ENCODE results near the gene QRICH2.
"Not testable (repeated sequence)": the region's sequence is repeated elsewhere in the genome, so short reads cannot be mapped to it uniquely, and the experiment has no call there.

The QRICH2 gene

DNA sequence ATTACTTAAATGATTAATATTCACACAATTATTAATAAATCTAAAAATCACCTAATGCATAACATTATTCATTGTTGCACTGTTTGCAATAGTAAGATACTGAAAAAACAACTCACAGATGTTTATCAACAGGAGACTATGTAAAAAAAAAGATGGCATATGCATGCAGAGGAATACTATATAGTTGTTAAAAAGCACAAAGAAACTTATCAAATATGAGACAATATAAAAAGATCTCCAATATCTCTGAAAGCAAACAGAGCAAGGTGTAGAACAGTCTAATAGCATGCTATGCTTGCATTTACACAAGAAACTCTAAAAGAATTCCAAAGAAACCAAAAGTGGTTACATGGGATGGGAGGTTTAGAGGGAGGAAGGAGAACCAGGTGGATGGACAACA lies 71.5 kb downstream of the QRICH2 start:
- Histone ChIP-seq H2BK5ac (ENCODE audit: low read length) (no peak overlapping the region), H3K27ac (ENCODE audit: low read depth, low read length) (no peak overlapping the region), H4K8ac (ENCODE audit: low read depth, low read length) (no peak overlapping the region), H4K5ac (ENCODE audit: low read length) (no peak overlapping the region), H2BK120ac (ENCODE audit: low read depth, low read length) (no peak overlapping the region), H3K4me2 (ENCODE audit: low read length) (no peak overlapping the region), H3K23ac (ENCODE audit: low read length) (no peak overlapping the region), H3K4me3 (ENCODE audit: low read length) (no peak overlapping the region), H3K9ac (ENCODE audit: low read length) (no peak overlapping the region), H3K27me3 (ENCODE audit: insufficient read depth, low read length, poor library complexity) (peaks cover 18% of the 10 kb centered on the region), H3K56ac (ENCODE audit: low read length) (no peak overlapping the region), H3K79me2 (ENCODE audit: control insufficient read depth, insufficient read depth, low read length) (no peaks in the 10 kb centered on the region), H2AK5ac (ENCODE audit: low read length) (no peak overlapping the region), H3K18ac (ENCODE audit: low read length) (no peak overlapping the region), H3K4me1 (ENCODE audit: control insufficient read depth, low read depth, low read length) (no peaks in the 10 kb centered on the region), H3K79me1 (ENCODE audit: low read length) (no peaks in the 10 kb centered on the region), H3K36me3 (ENCODE audit: control insufficient read depth, insufficient read depth, low read length) (no peaks in the 10 kb centered on the region), H3K4ac (ENCODE audit: low read depth, low read length) (no peak overlapping the region), H2BK15ac (replicated peaks; ENCODE audit: low read depth) (no peak overlapping the region)
- DNase-seq = no peak

DNA sequence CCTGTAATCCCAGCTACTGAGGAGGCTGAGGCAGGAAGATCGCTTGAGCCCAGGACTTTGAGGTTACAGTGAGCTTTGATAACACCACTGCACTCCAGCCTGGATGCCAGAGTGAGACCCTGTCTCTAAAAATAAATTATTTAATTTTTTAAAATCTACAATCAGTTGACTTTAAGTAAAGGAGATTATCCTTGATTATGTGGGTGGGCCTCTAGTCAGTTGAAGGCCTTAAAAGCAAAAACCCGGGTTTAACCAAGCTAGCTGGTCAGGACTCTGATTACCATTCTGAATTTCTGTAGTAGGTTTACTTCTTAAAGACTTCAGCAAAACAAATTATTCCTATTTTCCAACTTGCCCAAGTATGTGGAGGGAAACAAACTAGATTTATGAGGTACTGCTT lies 72.2 kb downstream of the QRICH2 start:
- no peak overlapping the region for H3K27ac ChIP-seq (ENCODE audit: low read depth, low read length)
- H3K4ac ChIP-seq (ENCODE audit: low read depth, low read length) = no peak overlapping the region
- H2BK15ac ChIP-seq (replicated peaks; ENCODE audit: low read depth) = no peak overlapping the region
- no peak overlapping the region for H2BK5ac ChIP-seq (ENCODE audit: low read length)
- no peak overlapping the region for H2BK120ac ChIP-seq (ENCODE audit: low read depth, low read length)
- H3K4me1 ChIP-seq (ENCODE audit: control insufficient read depth, low read depth, low read length) = no peaks in the 10 kb centered on the region
- H3K56ac ChIP-seq (ENCODE audit: low read length) = no peak overlapping the region
- H3K4me3 ChIP-seq (ENCODE audit: low read length) = no peak overlapping the region
- H3K18ac ChIP-seq (ENCODE audit: low read length) = no peak overlapping the region
- H3K9ac ChIP-seq (ENCODE audit: low read length) = no peak overlapping the region
- no peaks in the 10 kb centered on the region for H3K36me3 ChIP-seq (ENCODE audit: control insufficient read depth, insufficient read depth, low read length)
- H3K79me1 ChIP-seq (ENCODE audit: low read length) = no peaks in the 10 kb centered on the region
- WGBS (ENCODE audit: extremely low coverage, insufficient coverage, low lambda C conversion rate) = no CpG with 5 or more reads among the region's 2 CpGs
- no peak overlapping the region for H3K23ac ChIP-seq (ENCODE audit: low read length)
- H4K5ac ChIP-seq (ENCODE audit: low read length) = no peak overlapping the region
- no peak overlapping the region for H2AK5ac ChIP-seq (ENCODE audit: low read length)
- no peak overlapping the region for H3K4me2 ChIP-seq (ENCODE audit: low read length)
- H3K27me3 ChIP-seq (ENCODE audit: insufficient read depth, low read length, poor library complexity) = peaks cover 16% of the 10 kb centered on the region
- H4K8ac ChIP-seq (ENCODE audit: low read depth, low read length) = no peak overlapping the region
- H3K79me2 ChIP-seq (ENCODE audit: control insufficient read depth, insufficient read depth, low read length) = no peaks in the 10 kb centered on the region
- no peak for DNase-seq

DNA sequence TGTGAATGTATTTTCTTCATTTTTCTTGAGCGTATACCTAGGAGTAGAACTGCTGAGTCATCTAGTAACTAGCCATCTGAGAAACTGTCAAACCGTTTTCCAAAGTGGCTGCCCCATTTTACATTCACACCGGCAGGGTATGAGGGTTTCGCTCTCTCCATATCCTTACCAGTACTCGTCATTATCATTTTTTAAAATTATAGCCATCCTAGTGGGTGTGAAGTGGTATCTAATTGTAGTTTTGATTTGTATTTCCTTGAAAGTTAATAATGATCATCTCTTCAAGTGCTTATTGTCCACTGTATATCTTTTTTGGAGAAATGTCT lies 73.8 kb downstream of the QRICH2 start:
- WGBS (ENCODE audit: extremely low coverage, insufficient coverage, low lambda C conversion rate) = no CpG with 5 or more reads among the region's 5 CpGs
- Histone ChIP-seq H3K36me3 (ENCODE audit: control insufficient read depth, insufficient read depth, low read length) (no peaks in the 10 kb centered on the region), H3K27ac (ENCODE audit: low read depth, low read length) (no peak overlapping the region), H3K79me1 (ENCODE audit: low read length) (no peaks in the 10 kb centered on the region), H3K27me3 (ENCODE audit: insufficient read depth, low read length, poor library complexity) (peaks cover 11% of the 10 kb centered on the region), H3K23ac (ENCODE audit: low read length) (no peak overlapping the region), H2AK5ac (ENCODE audit: low read length) (no peak overlapping the region), H4K5ac (ENCODE audit: low read length) (no peak overlapping the region), H2BK15ac (replicated peaks; ENCODE audit: low read depth) (no peak overlapping the region), H2BK120ac (ENCODE audit: low read depth, low read length) (no peak overlapping the region), H4K8ac (ENCODE audit: low read depth, low read length) (no peak overlapping the region), H3K9ac (ENCODE audit: low read length) (no peak overlapping the region), H3K4me2 (ENCODE audit: low read length) (no peak overlapping the region), H3K56ac (ENCODE audit: low read length) (no peak overlapping the region), H3K4me1 (ENCODE audit: control insufficient read depth, low read depth, low read length) (no peaks in the 10 kb centered on the region), H3K79me2 (ENCODE audit: control insufficient read depth, insufficient read depth, low read length) (no peaks in the 10 kb centered on the region), H2BK5ac (ENCODE audit: low read length) (no peak overlapping the region), H3K4me3 (ENCODE audit: low read length) (no peak overlapping the region), H3K18ac (ENCODE audit: low read length) (no peak overlapping the region), H3K4ac (ENCODE audit: low read depth, low read length) (no peak overlapping the region)
- DNase-seq = no peak

DNA sequence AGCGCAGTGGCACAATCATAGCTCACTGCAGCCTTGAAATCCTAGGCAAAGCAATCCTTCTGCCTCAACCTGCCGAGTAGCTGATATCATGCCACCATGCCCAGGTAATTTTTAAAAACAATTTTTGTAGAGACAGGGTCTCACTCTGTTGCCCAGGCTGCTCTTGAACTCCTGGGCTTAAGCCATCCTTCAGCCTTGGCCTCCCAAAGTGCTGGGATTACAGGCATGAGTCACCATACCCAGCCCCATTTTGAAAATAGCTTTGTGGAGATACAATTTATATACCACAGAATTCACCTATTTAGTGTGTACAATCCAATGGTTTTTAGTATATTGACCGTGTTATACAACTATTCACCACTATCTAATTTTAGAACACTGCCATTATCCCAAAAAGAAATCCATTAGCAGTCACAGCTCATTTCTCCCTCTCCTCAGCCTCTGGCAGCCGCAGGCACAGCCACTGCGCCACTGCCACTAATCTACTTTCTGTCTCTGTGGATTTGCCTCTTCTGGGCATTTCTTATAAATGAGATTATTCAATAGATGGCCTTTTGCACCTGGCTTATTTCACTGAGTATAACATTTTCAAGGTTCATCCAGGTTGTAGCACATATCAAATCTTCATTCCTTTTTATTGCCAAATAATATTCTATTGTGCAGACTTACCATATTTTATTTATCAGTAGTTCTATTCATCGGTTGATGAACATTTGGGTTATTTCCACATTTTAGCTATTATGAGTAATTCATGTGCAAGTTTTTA lies 74.3 kb downstream of the QRICH2 start:
- no peak overlapping the region for H3K27ac ChIP-seq (ENCODE audit: low read depth, low read length)
- H3K4me1 ChIP-seq (ENCODE audit: control insufficient read depth, low read depth, low read length) = no peaks in the 10 kb centered on the region
- H3K18ac ChIP-seq (ENCODE audit: low read length) = no peak overlapping the region
- H3K4me2 ChIP-seq (ENCODE audit: low read length) = no peak overlapping the region
- no peak overlapping the region for H3K23ac ChIP-seq (ENCODE audit: low read length)
- H4K5ac ChIP-seq (ENCODE audit: low read length) = no peak overlapping the region
- no CpG with 5 or more reads among the region's 6 CpGs for WGBS (ENCODE audit: extremely low coverage, insufficient coverage, low lambda C conversion rate)
- no peak overlapping the region for H3K4ac ChIP-seq (ENCODE audit: low read depth, low read length)
- H3K79me2 ChIP-seq (ENCODE audit: control insufficient read depth, insufficient read depth, low read length) = no peaks in the 10 kb centered on the region
- no peak overlapping the region for H2AK5ac ChIP-seq (ENCODE audit: low read length)
- no peaks in the 10 kb centered on the region for H3K36me3 ChIP-seq (ENCODE audit: control insufficient read depth, insufficient read depth, low read length)
- H2BK15ac ChIP-seq (replicated peaks; ENCODE audit: low read depth) = no peak overlapping the region
- H3K56ac ChIP-seq (ENCODE audit: low read length) = no peak overlapping the region
- H3K4me3 ChIP-seq (ENCODE audit: low read length) = no peak overlapping the region
- H3K79me1 ChIP-seq (ENCODE audit: low read length) = no peaks in the 10 kb centered on the region
- no peak overlapping the region for H2BK120ac ChIP-seq (ENCODE audit: low read depth, low read length)
- no peak for DNase-seq
- H3K27me3 ChIP-seq (ENCODE audit: insufficient read depth, low read length, poor library complexity) = peaks cover 7% of the 10 kb centered on the region
- no peak overlapping the region for H2BK5ac ChIP-seq (ENCODE audit: low read length)
- H3K9ac ChIP-seq (ENCODE audit: low read length) = no peak overlapping the region
- no peak overlapping the region for H4K8ac ChIP-seq (ENCODE audit: low read depth, low read length)

DNA sequence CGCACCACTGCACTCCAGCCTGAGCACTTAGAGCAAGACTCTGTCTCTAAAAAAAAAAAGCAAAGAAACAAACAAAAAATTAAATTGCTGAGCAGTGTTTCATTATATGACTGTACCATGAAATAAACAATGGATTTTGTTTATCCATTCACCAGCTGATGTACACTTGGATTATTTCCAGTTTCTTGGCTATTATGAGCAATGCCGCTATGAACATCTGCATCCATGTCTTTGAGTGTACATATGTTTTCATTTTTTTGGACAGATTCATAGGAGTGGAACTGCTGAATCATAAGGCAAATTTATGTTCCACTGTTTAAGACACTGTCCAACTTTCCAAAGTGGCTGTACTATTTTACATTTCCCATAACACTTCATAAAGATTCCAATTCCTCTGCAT lies 75.7 kb downstream of the QRICH2 start:
- Histone ChIP-seq H4K5ac (ENCODE audit: low read length) (no peak overlapping the region), H3K79me2 (ENCODE audit: control insufficient read depth, insufficient read depth, low read length) (no peaks in the 10 kb centered on the region), H3K4ac (ENCODE audit: low read depth, low read length) (no peak overlapping the region), H3K18ac (ENCODE audit: low read length) (no peak overlapping the region), H2BK120ac (ENCODE audit: low read depth, low read length) (no peak overlapping the region), H3K79me1 (ENCODE audit: low read length) (no peaks in the 10 kb centered on the region), H2BK5ac (ENCODE audit: low read length) (no peak overlapping the region), H3K23ac (ENCODE audit: low read length) (no peak overlapping the region), H3K27ac (ENCODE audit: low read depth, low read length) (no peak overlapping the region), H2AK5ac (ENCODE audit: low read length) (no peak overlapping the region), H3K4me3 (ENCODE audit: low read length) (no peak overlapping the region), H3K4me2 (ENCODE audit: low read length) (no peak overlapping the region), H3K4me1 (ENCODE audit: control insufficient read depth, low read depth, low read length) (no peaks in the 10 kb centered on the region), H3K9ac (ENCODE audit: low read length) (no peak overlapping the region), H2BK15ac (replicated peaks; ENCODE audit: low read depth) (no peak overlapping the region), H3K56ac (ENCODE audit: low read length) (no peak overlapping the region), H3K27me3 (ENCODE audit: insufficient read depth, low read length, poor library complexity) (peaks cover 2% of the 10 kb centered on the region), H4K8ac (ENCODE audit: low read depth, low read length) (no peak overlapping the region), H3K36me3 (ENCODE audit: control insufficient read depth, insufficient read depth, low read length) (no peaks in the 10 kb centered on the region)
- no peak for DNase-seq
- WGBS (ENCODE audit: extremely low coverage, insufficient coverage, low lambda C conversion rate) = no CpG with 5 or more reads among the region's 2 CpGs

DNA sequence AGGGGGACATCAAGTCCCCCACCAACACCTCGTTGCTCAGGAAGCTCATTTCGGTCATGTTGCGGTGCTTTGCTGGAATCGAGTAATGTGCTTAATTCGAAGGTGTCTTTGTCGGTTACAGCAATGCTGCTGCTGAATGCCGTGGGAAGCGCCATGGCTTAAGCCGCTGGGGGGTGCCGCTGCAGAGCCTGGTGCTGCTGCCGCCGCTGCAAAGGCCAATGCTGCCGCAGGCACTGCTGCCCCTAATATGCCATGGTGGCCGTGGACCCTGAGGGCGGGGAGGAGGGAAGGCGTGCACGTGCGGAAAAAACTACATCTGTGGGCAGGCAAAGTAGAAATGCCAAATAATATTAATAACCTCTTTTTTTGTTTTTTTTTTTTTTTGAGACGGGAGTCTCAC lies 81.3 kb downstream of the QRICH2 start:
- not testable (repeated sequence) for H2BK15ac ChIP-seq (replicated peaks; ENCODE audit: low read depth); H2BK120ac ChIP-seq (ENCODE audit: low read depth, low read length); H4K8ac ChIP-seq (ENCODE audit: low read depth, low read length); H3K56ac ChIP-seq (ENCODE audit: low read length); H3K27me3 ChIP-seq (ENCODE audit: insufficient read depth, low read length, poor library complexity); DNase-seq; H3K23ac ChIP-seq (ENCODE audit: low read length); H3K4ac ChIP-seq (ENCODE audit: low read depth, low read length); H3K18ac ChIP-seq (ENCODE audit: low read length); H3K79me1 ChIP-seq (ENCODE audit: low read length); H3K79me2 ChIP-seq (ENCODE audit: control insufficient read depth, insufficient read depth, low read length); H3K4me3 ChIP-seq (ENCODE audit: low read length); H2AK5ac ChIP-seq (ENCODE audit: low read length); H3K27ac ChIP-seq (ENCODE audit: low read depth, low read length); H3K4me1 ChIP-seq (ENCODE audit: control insufficient read depth, low read depth, low read length); H4K5ac ChIP-seq (ENCODE audit: low read length); H3K36me3 ChIP-seq (ENCODE audit: control insufficient read depth, insufficient read depth, low read length); H3K9ac ChIP-seq (ENCODE audit: low read length); H2BK5ac ChIP-seq (ENCODE audit: low read length); H3K4me2 ChIP-seq (ENCODE audit: low read length)
- WGBS (ENCODE audit: extremely low coverage, insufficient coverage, low lambda C conversion rate) = no CpG with 5 or more reads among the region's 19 CpGs

All from mesendoderm (in vitro differentiated cells).